Stomach smooth muscle (tissue), 2 donors: ENCODE measurements around the gene IKZF2.
A peak's percentile ranks its signal among the peaks of the same experiment; 100 is the strongest.

Source experiments
- H3K27ac ChIP-seq: one replicate; pipeline ENCODE4 v1.7.0; 2013; ENCODE audit warnings: mild to moderate bottlenecking, low read length, inconsistent platforms
- H3K27me3 ChIP-seq, 2 donors: one replicate each; pipeline ENCODE4 v1.7.0; 2013; ENCODE audit warnings: low read length in 2 of 2; ENCODE audit not compliant: insufficient read depth in 2 of 2, control insufficient read depth in 1 of 2
- H3K36me3 ChIP-seq, 2 donors: one replicate each; pipeline ENCODE4 v1.7.0; 2013; ENCODE audit warnings: low read length in 2 of 2; ENCODE audit not compliant: control insufficient read depth in 2 of 2, insufficient read depth in 2 of 2
- H3K4me1 ChIP-seq: one replicate; pipeline ENCODE4 v1.7.0; 2013; ENCODE audit warnings: low read length; ENCODE audit not compliant: control insufficient read depth, insufficient read depth
- H3K4me3 ChIP-seq, 2 donors: one replicate each; pipeline ENCODE4 v1.7.0; 2013; ENCODE audit warnings: low read length in 2 of 2
- H3K9ac ChIP-seq, 2 donors: one replicate each; pipeline ENCODE4 v1.7.0; 2013; ENCODE audit warnings: low read length in 2 of 2, mild to moderate bottlenecking in 1 of 2
- H3K9me3 ChIP-seq, 2 donors: one replicate each; pipeline ENCODE4 v1.7.0; 2013; ENCODE audit warnings: low read length in 2 of 2; ENCODE audit not compliant: control insufficient read depth in 2 of 2
- donor health status: healthy.
- donor health status: Pancreatic carcinoma.

The IKZF2 gene

DNA sequence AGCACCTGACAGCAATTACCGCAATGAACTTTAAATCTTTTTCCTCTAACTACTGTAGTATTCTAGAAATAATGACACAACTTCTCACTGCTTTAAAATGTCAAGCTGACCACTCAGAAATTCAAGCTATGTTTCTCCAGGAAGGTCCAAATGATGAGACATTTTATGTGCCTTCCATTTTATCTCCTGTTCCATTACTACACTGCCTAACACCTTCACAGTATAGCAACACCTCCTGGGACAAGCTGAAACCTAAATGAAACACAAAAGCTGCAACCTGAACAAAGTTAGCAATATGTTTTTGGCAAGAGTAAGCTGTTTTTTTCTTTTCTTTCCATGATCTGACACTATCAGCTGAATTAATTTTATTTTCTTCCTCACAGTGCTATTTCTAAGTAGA lies 81.9 kb downstream of the IKZF2 start:
- H3K27ac ChIP-seq: no peak overlapping the region
- no peak overlapping the region for H3K9ac ChIP-seq
- H3K27me3 ChIP-seq: no peaks in the 10 kb centered on the region
- no peaks in the 10 kb centered on the region for H3K36me3 ChIP-seq
- H3K9me3 ChIP-seq: no peaks in the 10 kb centered on the region
- H3K4me1 ChIP-seq: no peaks in the 10 kb centered on the region
- no peak overlapping the region for H3K4me3 ChIP-seq

DNA sequence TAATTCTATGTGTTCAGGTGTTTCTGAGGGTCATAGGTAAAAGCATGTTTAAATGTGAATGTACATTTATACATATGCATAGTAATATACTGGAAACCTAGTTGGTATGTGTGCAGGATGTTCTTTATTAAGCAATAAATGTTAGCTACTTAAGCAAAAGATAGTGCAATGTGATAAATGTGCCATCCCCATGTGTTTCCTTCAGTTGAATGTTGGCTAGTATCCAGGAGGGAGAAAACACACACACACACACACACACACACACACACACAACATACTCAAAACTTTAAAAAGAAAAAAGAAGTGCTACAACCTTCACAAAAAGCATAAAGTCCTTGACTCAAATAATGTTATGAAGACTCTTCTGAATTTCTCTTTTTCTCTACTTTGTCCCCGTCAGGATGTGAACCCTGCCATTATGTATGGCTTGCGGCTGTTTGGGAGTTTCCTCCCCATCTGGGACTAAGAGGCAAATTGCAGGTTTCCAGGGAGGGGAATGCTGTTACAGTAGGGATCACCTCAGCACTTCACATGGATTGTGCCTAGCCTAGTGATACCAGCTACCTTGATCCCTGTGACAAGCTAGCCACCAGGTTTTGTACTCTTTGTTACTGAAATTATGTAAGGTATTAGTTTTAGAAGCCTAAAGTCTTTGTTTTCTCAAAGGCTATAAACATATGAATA lies 82.6 kb downstream of the IKZF2 start:
- H3K27ac ChIP-seq: no peak overlapping the region
- no peaks in the 10 kb centered on the region for H3K27me3 ChIP-seq
- H3K36me3 ChIP-seq: no peaks in the 10 kb centered on the region
- H3K4me1 ChIP-seq: no peaks in the 10 kb centered on the region
- no peak overlapping the region for H3K4me3 ChIP-seq
- no peaks in the 10 kb centered on the region for H3K9me3 ChIP-seq
- no peak overlapping the region for H3K9ac ChIP-seq

DNA sequence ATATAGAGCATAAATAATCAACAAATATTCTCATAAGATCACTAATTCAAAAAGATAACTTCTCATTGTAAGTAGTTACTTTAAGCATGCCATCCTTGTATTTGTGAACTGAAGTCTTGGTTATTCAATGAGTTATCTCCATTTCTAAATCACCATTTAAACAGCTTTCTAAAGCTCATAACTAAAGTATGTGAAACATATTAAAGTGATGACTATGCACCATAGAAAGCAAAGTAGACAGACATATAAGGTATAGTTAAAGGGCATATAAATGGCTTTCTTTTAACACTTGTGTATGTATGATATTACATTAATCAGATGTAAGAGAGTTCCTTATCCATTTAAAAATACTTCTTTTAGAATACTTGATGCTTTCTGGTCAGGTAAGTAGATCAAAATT lies 83.5 kb downstream of the IKZF2 start:
- no peak overlapping the region for H3K9ac ChIP-seq
- no peaks in the 10 kb centered on the region for H3K4me1 ChIP-seq

DNA sequence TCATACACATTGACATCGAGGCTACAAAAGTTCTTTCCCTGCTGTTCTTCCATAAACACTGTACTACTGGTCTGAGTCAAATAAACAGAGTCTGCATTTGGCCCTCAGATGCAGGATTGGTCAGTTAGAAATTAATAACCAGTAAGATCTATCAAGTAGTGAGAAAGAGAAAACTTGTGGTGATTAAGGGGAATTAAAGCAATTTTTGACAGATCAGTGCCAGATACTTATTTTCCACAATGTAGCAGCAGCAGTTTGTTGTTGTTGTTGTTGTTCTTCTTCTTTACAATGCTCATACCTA lies 85.0 kb downstream of the IKZF2 start:
- H3K9me3 ChIP-seq: no peaks in the 10 kb centered on the region
- H3K9ac ChIP-seq: no peak overlapping the region
- H3K27me3 ChIP-seq: no peaks in the 10 kb centered on the region
- H3K4me3 ChIP-seq: peak overlapping the region in 1 of 2 donors; percentile 15
- H3K36me3 ChIP-seq: no peaks in the 10 kb centered on the region
- H3K4me1 ChIP-seq: no peaks in the 10 kb centered on the region
- no peak overlapping the region for H3K27ac ChIP-seq

More for the DNA sequence above, 83.5 kb downstream of the IKZF2 start:
- Histone ChIP-seq H3K27ac (no peak overlapping the region), H3K27me3 (no peaks in the 10 kb centered on the region), H3K4me3 (no peak overlapping the region), H3K9me3 (no peaks in the 10 kb centered on the region), H3K36me3 (no peaks in the 10 kb centered on the region)

DNA sequence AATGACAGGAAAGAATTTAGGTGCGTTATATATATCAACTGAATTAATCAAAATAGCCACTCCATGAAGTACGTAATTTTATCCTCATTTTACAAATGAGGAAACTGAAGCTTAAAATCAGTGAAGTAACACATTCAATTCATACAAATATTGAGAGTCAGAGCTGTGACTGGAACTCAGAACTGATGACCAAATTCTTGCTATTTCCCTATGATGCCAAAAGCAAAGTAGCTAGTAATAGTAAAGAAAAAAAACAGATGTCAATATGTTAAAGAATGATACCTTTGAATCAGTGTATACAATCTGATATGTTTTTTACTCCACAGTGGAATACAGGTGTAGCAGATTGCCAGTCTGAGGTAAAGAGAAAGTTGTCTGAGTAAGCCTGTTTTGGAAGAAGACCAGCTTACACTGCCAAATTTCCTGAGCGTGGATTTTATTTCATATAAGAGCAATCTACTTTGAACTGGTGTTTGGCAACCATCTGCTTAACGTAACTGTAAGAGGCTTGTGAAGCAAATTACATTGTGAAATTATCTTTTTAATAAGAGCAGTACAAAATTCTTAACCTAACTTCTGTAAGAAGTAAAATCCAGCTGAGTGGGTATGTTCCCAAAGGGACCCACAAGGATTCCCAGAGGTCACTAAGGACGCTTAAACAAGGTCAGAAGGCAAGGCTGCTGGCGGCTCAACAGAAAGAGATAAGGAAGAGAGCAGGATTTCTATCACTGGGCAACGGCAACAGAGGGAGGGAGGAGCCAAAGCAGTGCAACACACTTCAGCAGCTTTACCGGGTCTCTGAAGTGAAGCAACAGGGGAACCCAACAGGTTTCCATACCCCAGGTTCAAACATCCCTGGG lies 85.6 kb downstream of the IKZF2 start:
- H3K36me3 ChIP-seq: no peaks in the 10 kb centered on the region

DNA sequence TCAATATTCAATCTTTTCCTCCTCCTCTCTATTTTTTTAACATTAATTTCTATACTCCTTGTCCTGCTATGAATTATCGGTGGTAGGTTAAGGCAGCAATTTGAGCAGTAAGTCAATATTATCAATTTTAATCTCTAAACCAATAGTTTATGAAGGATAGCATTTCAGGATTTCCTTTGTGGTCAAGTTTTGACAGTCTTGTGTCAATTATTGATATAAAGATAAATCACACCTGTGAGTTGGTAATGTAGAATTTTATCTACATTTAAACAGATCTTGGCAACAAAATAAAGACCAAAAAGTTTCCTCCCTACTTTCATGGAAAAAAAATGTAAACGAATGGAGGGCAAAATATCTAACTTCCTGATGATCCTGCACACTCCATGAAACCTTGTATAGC lies 87.3 kb downstream of the IKZF2 start:
- H3K4me3 ChIP-seq: no peak overlapping the region
- no peaks in the 10 kb centered on the region for H3K9me3 ChIP-seq
- H3K9ac ChIP-seq: no peak overlapping the region
- H3K27me3 ChIP-seq: no peaks in the 10 kb centered on the region
- no peak overlapping the region for H3K27ac ChIP-seq
- no peaks in the 10 kb centered on the region for H3K4me1 ChIP-seq
- no peaks in the 10 kb centered on the region for H3K36me3 ChIP-seq

More for the DNA sequence above, 85.6 kb downstream of the IKZF2 start:
- H3K9me3 ChIP-seq: no peaks in the 10 kb centered on the region
- H3K27ac ChIP-seq: no peak overlapping the region
- no peaks in the 10 kb centered on the region for H3K4me1 ChIP-seq
- peak overlapping the region in 1 of 2 donors; percentile 15 for H3K4me3 ChIP-seq
- no peaks in the 10 kb centered on the region for H3K27me3 ChIP-seq
- no peak overlapping the region for H3K9ac ChIP-seq

DNA sequence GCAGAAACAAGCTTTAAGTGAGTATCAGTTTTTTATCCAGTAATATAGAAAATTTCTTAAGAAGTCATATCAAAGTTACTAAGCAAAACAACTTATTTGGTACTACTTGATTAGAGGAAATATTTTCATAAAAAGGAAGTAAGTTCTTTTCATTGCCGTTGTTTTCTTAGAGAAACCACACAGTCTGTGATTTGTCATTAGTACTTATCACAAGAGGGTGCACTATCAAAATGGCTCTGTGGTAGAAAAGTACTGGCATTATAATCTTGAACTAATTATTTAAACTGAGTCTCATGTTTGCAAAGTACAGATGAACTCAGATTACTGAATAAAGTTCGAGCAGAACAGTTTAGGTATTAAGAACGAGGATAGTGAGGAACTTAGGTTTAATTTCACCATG lies 93.4 kb downstream of the IKZF2 start:
- H3K9ac ChIP-seq: no peak overlapping the region
- no peaks in the 10 kb centered on the region for H3K36me3 ChIP-seq
- H3K4me3 ChIP-seq: no peak overlapping the region
- H3K9me3 ChIP-seq: no peaks in the 10 kb centered on the region
- H3K4me1 ChIP-seq: no peaks in the 10 kb centered on the region
- no peak overlapping the region for H3K27ac ChIP-seq
- no peaks in the 10 kb centered on the region for H3K27me3 ChIP-seq

DNA sequence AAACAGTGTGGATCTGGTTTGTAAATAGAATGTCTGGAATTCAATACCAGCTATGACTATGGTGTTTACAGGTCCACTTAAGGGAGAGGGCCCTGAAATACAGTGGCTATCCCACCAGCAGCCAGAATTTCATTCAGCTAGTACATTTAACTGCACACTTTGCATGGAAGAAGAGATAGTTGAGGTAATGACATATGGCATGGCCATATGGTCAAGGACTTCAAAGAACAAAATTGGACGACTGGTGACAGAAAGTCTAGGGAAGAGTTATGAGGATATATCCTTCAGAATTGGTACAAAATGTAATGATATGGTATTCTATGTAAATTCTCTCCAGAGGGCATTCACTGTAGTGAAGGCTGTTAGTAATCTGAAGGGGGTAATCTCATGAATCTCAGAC lies 105.0 kb downstream of the IKZF2 start:
- Histone ChIP-seq H3K9ac (no peak overlapping the region), H3K4me1 (no peaks in the 10 kb centered on the region), H3K9me3 (no peaks in the 10 kb centered on the region), H3K27ac (no peak overlapping the region), H3K36me3 (peaks cover 0 to 5% of the 10 kb centered on the region in 2 donors), H3K4me3 (no peak overlapping the region), H3K27me3 (no peaks in the 10 kb centered on the region)

DNA sequence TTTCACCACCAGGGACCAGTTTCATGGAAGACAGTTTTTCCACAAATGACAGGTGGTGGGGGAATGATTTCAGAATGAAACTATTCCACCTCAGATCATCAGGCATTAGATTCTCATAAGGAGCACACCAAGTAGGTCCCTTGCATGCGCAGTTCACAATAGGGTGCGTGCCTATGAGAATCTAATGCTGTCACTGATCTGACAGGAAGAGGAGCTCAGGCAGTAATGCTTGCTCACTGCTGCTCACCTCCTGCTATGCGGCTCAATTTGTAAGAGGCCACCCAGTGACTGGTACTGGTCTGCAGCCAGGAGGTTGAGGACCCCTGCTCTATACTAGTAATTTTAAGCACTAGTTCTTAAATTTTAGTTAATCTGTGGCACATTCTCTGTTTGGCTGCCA lies 107.8 kb downstream of the IKZF2 start:
- Histone ChIP-seq H3K36me3 (peaks cover 0 to 5% of the 10 kb centered on the region in 2 donors), H3K27me3 (no peaks in the 10 kb centered on the region), H3K27ac (no peak overlapping the region), H3K4me3 (no peak overlapping the region), H3K9ac (no peak overlapping the region), H3K4me1 (no peaks in the 10 kb centered on the region), H3K9me3 (no peaks in the 10 kb centered on the region)

DNA sequence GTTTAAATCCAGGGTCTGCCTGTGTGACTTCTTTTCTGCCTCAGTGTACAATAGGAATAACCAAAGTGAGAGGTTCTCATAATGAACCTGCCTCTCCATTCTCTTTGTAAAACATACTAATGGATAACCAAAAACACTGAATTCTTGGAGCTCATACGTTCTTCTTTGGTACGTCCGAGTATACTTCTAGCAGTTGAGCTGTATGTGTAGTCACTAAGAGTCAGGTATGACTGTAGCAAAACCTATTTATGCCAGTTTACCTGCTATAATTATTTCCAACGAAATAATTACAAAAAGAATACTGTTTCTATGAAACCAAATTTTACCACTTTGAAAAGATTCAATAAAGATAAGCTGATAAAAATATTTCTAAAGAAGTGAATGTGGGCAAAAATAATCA lies 109.2 kb downstream of the IKZF2 start:
- H3K36me3 ChIP-seq: peaks cover 0 to 5% of the 10 kb centered on the region in 2 donors
- no peak overlapping the region for H3K27ac ChIP-seq
- H3K4me1 ChIP-seq: no peaks in the 10 kb centered on the region
- H3K9ac ChIP-seq: no peak overlapping the region
- H3K4me3 ChIP-seq: no peak overlapping the region
- H3K9me3 ChIP-seq: no peaks in the 10 kb centered on the region
- no peaks in the 10 kb centered on the region for H3K27me3 ChIP-seq

DNA sequence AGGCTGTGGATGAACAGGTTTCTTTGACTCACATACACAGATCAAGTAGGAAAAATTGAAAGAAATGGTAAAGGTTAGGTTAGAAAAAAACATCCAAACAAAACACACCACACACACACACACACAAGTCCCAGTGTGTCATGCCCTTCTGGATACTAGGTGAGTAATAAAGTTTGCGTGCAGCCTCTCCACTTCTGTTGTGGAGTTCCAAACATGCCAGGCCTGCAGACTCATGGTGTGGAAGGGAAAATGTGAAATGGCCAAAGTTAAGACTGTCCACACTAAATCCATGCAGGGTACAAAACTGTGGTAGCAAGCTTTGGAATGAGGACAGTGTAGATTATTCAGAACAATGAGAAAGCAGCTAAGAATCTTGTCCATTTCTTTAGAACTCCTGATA lies 114.6 kb downstream of the IKZF2 start:
- Histone ChIP-seq H3K36me3 (no peaks in the 10 kb centered on the region), H3K27me3 (no peaks in the 10 kb centered on the region), H3K27ac (no peak overlapping the region), H3K4me3 (no peak overlapping the region), H3K4me1 (no peaks in the 10 kb centered on the region), H3K9me3 (no peaks in the 10 kb centered on the region), H3K9ac (no peak overlapping the region)
